NOMO-1 treated with dmso at 0.1 percent for 144 hours (cell line): ENCODE measurements around the gene GRM8.

Source experiments
- DNase-seq: peaks from one replicate; lab custom pipeline; 2025; ENCODE audit not compliant: unreplicated experiment; lab: John Stamatoyannopoulos, UW

The GRM8 gene

GRCh38 chr7:127252778-127253280 is at the start of gene GRM8:
Gene GRM8, minus strand, starts transcription at chr7:127252941.
- DNase-seq, result no peak

GRCh38 chr7:127290801-127291361 is 38.1 kb upstream of the GRM8 start:
- DNase-seq, result no peak

- no peak for DNase-seq
Observed at GRCh38 chr7:127290116-127290655, 37.4 kb upstream of the GRM8 start.

- DNase-seq, result no peak
Observed at GRCh38 chr7:127287133-127287532, 34.4 kb upstream of the GRM8 start.

DNA sequence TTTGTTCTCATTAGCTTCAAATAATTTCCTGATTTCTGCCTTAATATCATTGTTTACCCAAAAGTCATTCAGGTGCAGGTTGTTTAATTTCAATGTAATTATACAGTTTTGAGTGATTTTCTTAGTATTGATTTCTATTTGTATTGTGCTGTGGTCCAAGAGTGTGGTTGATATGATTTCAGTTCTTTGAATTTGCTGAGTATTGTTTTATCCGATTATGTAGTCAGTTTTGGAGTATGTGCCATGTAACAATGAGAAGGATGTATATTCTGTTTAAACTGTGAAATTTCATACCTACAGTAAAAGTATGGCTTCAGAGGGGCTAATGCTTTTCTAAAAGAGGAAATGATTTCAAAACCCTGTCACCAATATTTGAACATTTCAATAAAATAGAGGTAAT is 17.4 kb upstream of the GRM8 start:
- no peak for DNase-seq

DNA sequence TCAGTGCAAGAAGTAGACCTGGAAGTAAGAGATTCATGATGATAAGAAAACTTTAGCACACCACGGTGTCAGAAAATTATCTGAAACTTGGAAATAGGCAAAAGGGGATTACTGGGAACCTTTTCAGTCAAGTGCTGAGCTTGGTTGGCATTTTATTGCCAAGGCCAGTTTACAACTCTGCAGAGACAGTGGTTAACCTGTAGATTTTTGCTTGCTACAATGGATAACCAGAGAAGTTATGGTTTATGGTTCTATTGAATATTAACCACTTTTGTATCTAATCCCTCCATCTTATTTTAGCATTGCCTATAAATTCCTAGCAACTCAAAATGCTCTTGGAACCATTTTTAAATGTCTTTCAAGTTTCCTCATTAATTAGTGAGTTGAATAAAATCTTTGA is 13.3 kb upstream of the GRM8 start:
- DNase-seq, result no peak

- DNase-seq, result no peak
Observed at GRCh38 chr7:127264219-127264618, 11.5 kb upstream of the GRM8 start.

DNA sequence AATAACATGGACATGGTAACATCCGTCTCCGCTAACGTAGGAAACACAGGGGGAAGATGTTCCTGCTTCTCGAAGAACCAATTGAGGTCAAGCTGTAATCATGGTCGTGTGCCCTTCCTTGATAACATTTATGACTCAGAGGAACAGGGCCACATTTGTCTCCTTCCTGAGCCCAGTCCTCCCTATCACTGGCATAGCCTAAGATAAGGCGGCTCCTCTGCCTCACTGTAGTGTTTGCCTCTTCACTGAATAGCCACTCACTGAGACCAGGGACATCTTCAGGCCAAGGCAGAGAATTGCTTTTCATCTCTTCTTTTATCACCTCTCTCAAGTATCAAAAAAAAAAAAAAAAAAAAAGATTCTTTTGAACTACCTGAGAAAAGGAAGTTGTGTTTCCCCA is 5.4 kb upstream of the GRM8 start:
- DNase-seq, result no peak

DNA sequence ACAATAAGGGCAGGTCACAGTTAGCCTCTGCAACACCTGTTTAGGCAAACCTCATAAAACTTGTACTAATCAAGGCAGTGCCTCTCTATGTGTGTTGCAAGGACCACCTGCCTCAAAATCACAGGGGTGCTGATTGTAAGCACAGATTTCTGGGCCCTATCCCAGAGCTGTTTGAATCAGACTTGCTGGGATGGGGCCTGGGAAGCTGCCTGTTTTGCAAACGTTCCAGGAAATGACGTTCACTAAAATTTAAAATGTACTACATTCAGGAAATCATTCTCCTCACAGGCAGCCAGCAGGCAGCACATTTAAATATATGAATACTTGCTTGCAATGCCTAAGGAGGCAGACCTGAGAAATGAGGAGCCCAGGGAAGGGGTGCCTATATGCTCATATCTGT is 4.3 kb upstream of the GRM8 start:
- DNase-seq, result no peak

GRCh38 chr7:127256041-127256725 is 3.4 kb upstream of the GRM8 start:
- no peak for DNase-seq

- no peak for DNase-seq
Observed at GRCh38 chr7:127254163-127254684, 1.5 kb upstream of the GRM8 start.

- DNase-seq, result peak; percentile 18
Observed at GRCh38 chr7:127253281-127254162, 781 bp upstream of the GRM8 start.

- no peak for DNase-seq
Observed at GRCh38 chr7:127252377-127252713, 396 bp downstream of the GRM8 start.

- no peak for DNase-seq
Observed at GRCh38 chr7:127251465-127252376, 1.0 kb downstream of the GRM8 start.

DNA sequence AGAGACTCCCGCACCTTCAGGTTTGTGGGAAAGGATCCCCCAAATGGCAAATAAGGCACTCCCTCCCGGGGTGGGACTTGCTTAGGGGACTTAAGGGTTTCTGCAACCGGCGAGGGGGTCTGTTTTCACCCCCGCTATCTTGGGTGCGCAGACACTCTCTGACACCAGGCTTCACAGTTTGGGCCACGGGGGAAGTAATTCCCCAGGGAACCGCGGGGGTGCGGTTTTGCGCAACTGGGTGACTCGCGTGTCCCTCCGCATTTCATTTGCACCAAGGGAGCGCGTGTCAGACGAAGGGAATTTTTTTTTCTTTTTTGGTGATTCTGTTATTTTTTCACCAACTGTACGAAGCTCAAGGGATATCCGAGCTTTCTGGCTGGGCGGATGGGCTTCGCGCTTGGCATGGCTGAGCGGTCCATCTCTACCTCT is 1.7 kb downstream of the GRM8 start:
- DNase-seq, result no peak

GRCh38 chr7:127250312-127251035 is 2.3 kb downstream of the GRM8 start:
- no peak for DNase-seq

GRCh38 chr7:127245607-127246006 is 7.1 kb downstream of the GRM8 start:
- no peak for DNase-seq

DNA sequence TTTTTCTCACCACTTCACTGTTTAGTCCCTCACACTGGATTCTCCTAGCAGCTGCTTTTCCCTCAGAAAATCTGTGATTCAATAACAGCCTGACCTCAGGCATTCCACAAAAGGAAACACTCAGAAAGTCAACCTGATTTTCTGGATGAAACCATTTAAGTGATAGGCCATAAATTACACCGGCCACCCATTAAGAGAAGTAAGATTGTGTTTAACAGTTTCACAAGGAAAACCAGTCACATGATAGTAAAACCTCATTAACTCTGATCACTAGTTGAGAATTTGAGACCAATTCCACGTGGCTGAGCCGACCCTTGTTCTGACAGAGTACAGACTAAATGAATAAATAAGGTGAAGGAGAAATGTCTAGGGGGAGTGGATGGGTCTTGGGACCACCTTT is 7.7 kb downstream of the GRM8 start:
- DNase-seq, result no peak

GRCh38 chr7:127239814-127240213 is 12.9 kb downstream of the GRM8 start:
- DNase-seq, result no peak

DNA sequence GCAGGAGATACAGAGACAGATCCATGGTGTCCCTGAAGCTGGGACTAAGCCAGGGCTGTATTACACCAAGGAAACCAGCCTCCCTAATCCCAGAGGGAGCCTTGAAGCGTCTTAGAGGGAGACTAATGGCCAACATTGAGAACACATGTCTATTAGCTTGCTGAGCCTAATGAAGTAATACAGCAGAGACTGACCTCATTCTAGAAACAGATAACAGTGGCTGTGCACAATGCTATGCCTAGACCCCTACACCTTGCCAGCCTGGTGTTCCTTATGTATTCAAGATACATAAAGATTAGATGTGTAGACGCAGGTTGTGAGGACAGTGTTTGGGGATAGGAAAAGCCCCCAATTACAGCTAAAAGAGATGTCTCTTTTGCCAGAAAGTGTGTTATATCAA is 19.1 kb downstream of the GRM8 start:
- no peak for DNase-seq
